ENCODE data around the gene TRIO.

TRIO gene

GRCh38 chr5:14267166-14267838 is 124.2 kb downstream of the TRIO start:
- DNase-seq (ENCODE audit: low spot score): no peak

- no peak for DNase-seq (ENCODE audit: low spot score)
Measured at GRCh38 chr5:14267991-14268708, 125.0 kb downstream of the TRIO start.

DNA sequence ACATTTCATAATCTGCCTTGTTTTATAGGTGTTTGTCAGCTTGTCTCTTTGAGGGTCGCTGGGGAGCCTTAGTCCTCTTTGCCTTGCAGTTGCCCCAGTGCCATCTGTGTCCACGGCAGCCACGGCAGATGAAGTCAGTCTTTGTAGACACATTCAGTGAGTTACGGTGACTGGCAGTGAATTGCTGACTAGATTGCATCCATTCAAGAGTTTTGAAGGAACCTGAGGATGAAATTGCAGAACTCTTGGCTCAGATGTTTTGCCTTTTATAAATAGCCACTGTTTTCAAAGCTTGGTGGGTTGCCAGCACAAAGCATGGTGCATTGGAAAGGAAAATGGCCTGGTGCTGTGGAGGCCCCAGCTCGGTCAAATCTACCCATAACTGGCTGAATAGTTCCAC is 125.6 kb downstream of the TRIO start:
- no peak for DNase-seq (ENCODE audit: low spot score)

DNA sequence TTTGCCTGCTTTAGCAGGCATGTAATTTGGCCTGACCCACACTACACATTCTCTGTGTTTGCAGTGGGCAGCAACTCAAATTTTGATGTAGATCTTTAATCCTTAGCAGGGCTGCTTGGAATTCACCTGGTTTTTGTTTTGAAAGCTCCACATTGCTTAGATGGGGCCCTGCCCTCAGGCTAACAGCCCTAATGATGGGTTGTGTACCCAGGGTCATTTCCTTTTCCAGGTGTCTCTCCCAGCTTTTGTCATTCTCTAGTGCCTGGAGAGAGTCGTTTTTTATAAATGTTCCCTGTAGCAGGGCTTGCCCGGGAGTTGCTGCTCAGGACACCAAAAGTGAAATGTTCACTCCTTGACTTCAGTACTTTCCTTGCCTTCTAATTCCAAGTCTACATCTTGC is 126.3 kb downstream of the TRIO start:
- DNase-seq (ENCODE audit: low spot score): no peak

- DNase-seq (ENCODE audit: low spot score): peak; percentile 66
Measured at GRCh38 chr5:14270209-14270702, 127.1 kb downstream of the TRIO start.

- DNase-seq (ENCODE audit: low spot score): no peak
Measured at GRCh38 chr5:14272548-14273205, 129.5 kb downstream of the TRIO start.

GRCh38 chr5:14273207-14273767 is 130.1 kb downstream of the TRIO start:
- DNase-seq (ENCODE audit: low spot score): no peak

DNA sequence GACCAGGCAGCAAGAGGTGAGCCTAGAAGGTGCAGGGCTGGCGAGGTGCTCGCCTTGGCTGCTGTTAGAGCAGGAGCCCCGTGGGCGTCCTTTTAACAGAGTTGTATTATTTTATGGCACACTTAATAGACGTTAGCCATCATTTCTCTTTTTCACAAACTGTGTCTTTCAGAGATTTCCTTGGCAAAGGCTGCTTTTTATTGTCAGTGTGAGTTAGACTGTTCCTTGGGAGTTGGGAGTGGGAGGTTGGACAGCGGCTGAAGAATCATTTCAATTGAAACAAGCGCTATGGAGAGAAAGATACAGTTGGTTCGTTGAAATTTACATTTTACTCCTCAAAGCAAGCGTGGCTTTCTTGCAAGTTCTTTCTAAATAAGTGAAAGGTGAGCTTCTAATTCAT is 133.2 kb downstream of the TRIO start:
- no peak for DNase-seq (ENCODE audit: low spot score)

DNA sequence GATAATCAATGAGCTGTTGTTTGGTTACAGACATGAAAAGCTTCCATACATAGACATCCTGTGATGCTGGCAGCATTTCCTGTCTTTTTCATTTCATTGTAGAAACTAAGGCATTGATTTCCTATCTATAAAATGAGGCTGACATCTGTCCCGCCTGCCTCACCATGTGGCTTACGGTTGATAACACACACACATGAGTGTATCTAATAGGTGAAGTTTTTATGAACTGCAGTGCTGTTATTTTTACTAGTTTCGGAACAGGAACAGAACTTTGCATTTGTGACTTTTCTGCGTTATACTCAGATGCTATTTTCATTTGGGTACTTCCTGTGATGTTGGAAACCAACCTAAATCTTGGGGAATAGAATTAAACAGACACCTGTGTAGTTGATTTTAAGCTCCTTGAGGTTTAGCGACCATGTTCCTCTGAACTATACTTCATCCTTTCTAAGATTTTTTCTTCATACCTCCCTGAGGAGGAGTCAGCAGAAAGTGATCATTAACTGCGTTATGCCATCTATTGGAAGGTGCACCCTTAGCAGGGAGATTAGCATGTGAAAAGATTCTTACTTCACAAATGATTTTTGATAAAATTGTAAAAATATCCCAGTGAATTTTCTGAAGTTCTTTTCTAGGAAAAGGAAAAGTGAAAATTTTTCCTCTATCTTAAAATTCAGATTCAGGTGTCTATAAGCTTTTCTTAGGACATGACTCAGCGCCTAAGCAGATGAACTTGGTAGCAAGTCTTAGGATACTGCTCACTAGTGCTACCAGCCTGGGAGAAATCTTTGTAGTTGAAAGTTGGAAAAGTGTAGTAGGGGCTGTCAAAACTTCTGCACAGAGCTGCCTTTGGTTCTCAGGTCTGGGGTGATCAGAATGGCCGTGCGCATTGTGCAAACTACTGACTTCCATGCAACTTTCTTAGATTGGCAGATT is 134.5 kb downstream of the TRIO start:
- DNase-seq (ENCODE audit: low spot score): no peak

DNA sequence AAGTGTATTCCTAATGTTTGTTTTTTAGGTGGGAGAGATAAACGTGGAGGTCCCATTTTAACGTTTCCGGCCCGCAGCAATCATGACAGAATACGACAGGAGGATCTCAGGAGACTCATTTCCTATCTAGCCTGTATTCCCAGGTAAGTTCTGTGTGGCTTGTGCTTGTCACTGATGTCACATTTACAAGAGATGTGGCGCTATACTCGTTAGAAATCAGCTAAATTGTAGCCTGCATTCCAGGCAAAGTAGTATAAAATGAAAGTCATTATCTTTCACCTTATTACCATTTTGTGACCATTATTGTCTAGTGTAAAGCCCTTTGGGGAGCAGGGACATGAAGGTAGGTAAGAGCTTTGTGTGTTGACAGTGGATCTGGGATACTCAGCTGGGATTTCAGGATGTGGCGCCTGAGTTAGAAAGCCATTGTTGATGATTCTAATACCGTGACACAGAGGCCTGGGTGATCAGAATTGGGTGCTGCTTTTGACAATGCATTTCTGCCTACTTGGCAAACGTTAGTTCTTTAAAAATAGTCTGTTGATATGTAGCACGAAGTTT is 137.2 kb downstream of the TRIO start:
- DNase-seq (ENCODE audit: low spot score): no peak

DNA sequence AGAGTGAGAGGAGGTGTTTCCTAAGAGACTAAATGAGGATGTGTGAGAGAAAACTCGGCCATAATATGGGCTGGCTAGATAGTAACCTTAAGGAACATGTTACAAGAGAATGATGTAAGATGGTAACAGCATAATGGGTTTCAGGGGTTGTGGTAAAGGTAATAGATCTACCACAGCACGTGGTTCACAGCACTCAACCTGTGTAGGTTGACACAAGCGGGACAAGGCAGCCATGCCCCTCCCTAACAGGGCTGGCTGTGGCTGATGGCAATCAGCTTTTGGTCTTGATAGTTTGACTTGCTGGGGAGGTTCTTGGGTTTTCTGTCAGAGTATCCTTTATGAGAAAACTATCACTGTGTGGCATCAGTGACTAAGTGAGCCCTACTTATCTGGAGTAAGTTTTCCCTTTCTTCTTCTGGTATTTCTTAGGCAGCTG is 138.6 kb downstream of the TRIO start:
- DNase-seq (ENCODE audit: low spot score): no peak

DNA sequence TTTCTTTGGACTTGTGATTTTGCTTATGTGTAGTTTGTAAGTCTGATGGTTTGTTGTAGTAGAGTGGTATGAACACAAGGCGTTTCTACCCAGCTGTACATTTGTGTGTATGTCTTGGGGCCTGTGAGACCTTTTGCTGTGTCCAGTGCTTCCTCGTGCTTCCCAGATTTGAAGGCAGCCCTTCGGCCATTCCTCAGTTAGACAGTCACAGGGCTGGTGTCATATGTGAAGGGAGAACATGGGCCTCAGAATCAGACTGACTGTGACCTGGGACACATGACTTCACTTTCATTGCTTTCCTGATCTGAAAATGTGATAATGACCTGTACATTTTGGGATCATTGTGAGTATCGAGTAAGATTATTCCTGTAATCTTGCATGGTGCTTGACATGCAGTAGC is 140.0 kb downstream of the TRIO start:
- no peak for DNase-seq (ENCODE audit: low spot score)

DNA sequence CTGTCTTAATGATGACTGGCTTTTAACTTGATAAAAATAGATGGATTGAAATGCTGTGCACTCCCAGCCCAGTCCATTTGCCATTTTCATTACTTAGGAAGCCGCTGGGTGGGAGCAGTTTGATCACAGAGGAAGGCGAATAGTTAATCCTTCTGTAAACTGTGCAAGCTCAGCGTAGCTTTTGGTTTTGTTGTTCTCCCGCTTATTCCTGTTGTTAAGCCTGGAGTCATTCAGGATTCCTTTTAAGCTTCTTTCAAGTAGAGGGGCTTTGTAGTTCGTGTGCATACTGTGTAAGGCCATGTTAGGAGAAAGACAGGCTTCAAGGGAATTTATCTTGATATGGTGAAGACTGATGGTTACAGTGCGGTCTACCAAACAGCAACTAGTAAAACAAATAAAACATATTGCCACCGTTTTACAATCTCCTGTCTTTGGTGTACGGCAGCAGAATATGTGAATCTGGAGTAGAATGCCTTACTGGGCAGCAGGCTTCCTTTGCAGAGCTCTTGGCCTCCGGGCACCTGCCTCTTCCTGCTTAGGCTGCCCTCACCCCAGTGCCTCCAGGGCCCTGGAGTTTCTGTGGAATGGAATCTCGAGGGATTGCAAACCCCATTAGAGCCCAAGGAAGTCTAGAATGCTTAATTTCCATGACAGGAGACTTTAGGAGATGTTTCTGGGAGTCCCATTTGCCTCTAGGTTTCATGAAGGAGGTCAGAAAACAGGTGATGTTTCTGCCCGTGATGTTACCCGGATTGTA is 141.4 kb downstream of the TRIO start:
- DNase-seq (ENCODE audit: low spot score): peak; percentile 67

GRCh38 chr5:14286007-14286406 is 142.9 kb downstream of the TRIO start:
- no peak for DNase-seq (ENCODE audit: low spot score)

DNA sequence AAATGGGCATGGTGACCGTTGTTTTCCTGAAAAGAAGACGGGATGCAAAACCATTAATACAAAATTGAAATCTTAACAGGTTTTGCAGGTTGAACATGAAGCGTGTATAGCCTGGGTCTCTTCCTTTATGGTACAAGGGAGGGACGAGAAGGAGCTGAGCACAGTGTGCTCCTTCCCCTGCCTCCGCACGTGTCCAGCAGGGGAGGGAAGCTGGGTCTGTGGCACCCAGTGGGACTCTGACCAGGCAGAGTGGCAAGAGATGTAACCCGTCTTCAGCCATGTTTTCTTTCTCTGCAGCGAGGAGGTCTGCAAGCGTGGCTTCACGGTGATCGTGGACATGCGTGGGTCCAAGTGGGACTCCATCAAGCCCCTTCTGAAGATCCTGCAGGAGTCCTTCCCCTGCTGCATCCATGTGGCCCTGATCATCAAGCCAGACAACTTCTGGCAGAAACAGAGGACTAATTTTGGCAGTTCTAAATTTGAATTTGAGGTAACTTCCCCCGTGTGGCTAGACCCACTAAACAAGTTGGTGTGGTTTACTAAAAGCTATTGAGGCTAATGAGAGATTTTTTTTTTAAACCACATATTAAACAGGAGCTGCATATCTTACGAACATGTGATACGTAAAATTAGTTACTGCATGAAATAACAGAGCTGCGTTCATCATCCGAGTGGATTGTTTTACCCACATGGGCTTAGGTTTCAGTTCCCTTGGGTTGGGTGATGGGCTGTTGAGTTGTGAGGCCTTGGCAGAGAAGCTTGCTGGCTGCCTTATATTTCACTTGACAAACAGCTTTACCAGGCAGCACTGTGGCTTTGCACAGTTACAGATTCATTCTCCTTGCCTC is 143.7 kb downstream of the TRIO start:
- DNase-seq (ENCODE audit: low spot score): no peak

GRCh38 chr5:14292766-14293658 is 149.9 kb downstream of the TRIO start:
- DNase-seq (ENCODE audit: low spot score): no peak

- no peak for DNase-seq (ENCODE audit: low spot score)
Measured at GRCh38 chr5:14295610-14296009, 152.5 kb downstream of the TRIO start.

GRCh38 chr5:14296533-14297331 is 153.6 kb downstream of the TRIO start:
- DNase-seq (ENCODE audit: low spot score): no peak

Measured in ecto neural progenitor cell (in vitro differentiated cells).